Caco-2 (cell line): ENCODE measurements around the gene PRR13. TPM values are rescaled to one million over a fixed set of nuclear protein-coding genes. Genes with fewer than 3 reads are reported as not detected.
A peak's percentile ranks its signal among the peaks of the same experiment; 100 is the strongest.

Experiments
- BruUV-seq: library from RNA; stranded (reverse); fragments of 400-500 nt; replicated peaks from 2 replicates; lab custom pipeline; 2021; lab: Mats Ljungman, UMichigan
- CTCF ChIA-PET: fragments of 300-600 bp; sonication (Branson Sonifier 250); formaldehyde crosslinking; loops from one replicate; lab custom pipeline; 2022; ENCODE audit warnings: antibody characterized with exemption; lab: Charles Lee
- POLR2A ChIA-PET: fragments of 300-600 bp; sonication (Branson Sonifier 250); formaldehyde crosslinking; loops from one replicate; lab custom pipeline; 2022; ENCODE audit warnings: antibody characterized with exemption; lab: Charles Lee
- DNase-seq, 2 experiments: peaks; one replicate each; pipeline versions ENCODE4 v3.0.0 to v3.0.0-alpha.2; 2020 to 2022
- H3K27me3 ChIP-seq: replicated peaks from 2 replicates; pipeline ENCODE4 v1.6.0; 2011; ENCODE audit warnings: low read length; ENCODE audit not compliant: control insufficient read depth, insufficient read depth
- H3K36me3 ChIP-seq: 2 replicates; pipeline ENCODE4 v1.5.1; 2011; ENCODE audit warnings: low read length; ENCODE audit not compliant: control insufficient read depth, insufficient read depth
- H3K4me1 ChIP-seq: fragments of 250-450 bp; sonication (Bioruptor Pico); 2 replicates; pipeline ENCODE4 v1.5.1; 2020; ENCODE audit warnings: mild to moderate bottlenecking
- H3K4me3 ChIP-seq: 2 replicates; pipeline ENCODE4 v1.5.1; 2011; ENCODE audit warnings: low read depth, mild to moderate bottlenecking, control low read depth, low read length
- H3K9me3 ChIP-seq: fragments of 250-450 bp; sonication (Bioruptor Pico); 2 replicates; pipeline ENCODE4 v1.5.1; 2020; ENCODE audit warnings: mild to moderate bottlenecking, moderate library complexity
- H3K27ac Mint-ChIP-seq: one replicate; pipeline ENCODE4 v1.8.0; 2022; ENCODE audit warnings: mixed read lengths; ENCODE audit not compliant: unreplicated experiment
- H3K27me3 Mint-ChIP-seq: one replicate; pipeline ENCODE4 v1.8.0; 2022; ENCODE audit warnings: mixed read lengths; ENCODE audit not compliant: insufficient read depth, unreplicated experiment
- H3K36me3 Mint-ChIP-seq: one replicate; pipeline ENCODE4 v1.8.0; 2022; ENCODE audit warnings: mild to moderate bottlenecking, mixed read lengths; ENCODE audit not compliant: insufficient read depth, unreplicated experiment
- H3K4me1 Mint-ChIP-seq: one replicate; pipeline ENCODE4 v1.8.0; 2022; ENCODE audit warnings: low read depth, mixed read lengths; ENCODE audit not compliant: unreplicated experiment
- H3K4me3 Mint-ChIP-seq: one replicate; pipeline ENCODE4 v1.8.0; 2022; ENCODE audit warnings: mild to moderate bottlenecking, moderate library complexity, mixed read lengths; ENCODE audit not compliant: unreplicated experiment
- H3K9me3 Mint-ChIP-seq: one replicate; pipeline ENCODE4 v1.8.0; 2022; ENCODE audit warnings: mixed read lengths; ENCODE audit not compliant: unreplicated experiment
- CTCF ChIP-seq, 2 experiments: fragments of 200-600 bp in 1 of 2; IDR thresholded peaks; 1 replicate in 1 of 2; 2 replicates in 1 of 2; pipeline versions ENCODE4 v1.5.1 to v1.8.0; 2011 to 2022; ENCODE audit warnings: antibody characterized with exemption in 1 of 2, control low read depth in 1 of 2, inconsistent platforms in 1 of 2, low read depth in 1 of 2, low read length in 1 of 2, mild to moderate bottlenecking in 1 of 2, moderate library complexity in 1 of 2; ENCODE audit not compliant: insufficient read depth in 1 of 2, severe bottlenecking in 1 of 2, unreplicated experiment in 1 of 2
- intact Hi-C: fragments of 100-400 bp; cut with micrococcal nuclease; formaldehyde crosslinking; loops from one replicate; pipeline ENCODE4 v1.10.0; 2022; ENCODE audit not compliant: unreplicated experiment
- total RNA-seq: library from RNA; stranded (reverse); gene quantifications from 2 replicates; pipeline ENCODE4 v1.2.3, GENCODE V29; 2022

The PRR13 gene
- total RNA-seq, 1 experiment from 2014 or later = 400 TPM

DNA sequence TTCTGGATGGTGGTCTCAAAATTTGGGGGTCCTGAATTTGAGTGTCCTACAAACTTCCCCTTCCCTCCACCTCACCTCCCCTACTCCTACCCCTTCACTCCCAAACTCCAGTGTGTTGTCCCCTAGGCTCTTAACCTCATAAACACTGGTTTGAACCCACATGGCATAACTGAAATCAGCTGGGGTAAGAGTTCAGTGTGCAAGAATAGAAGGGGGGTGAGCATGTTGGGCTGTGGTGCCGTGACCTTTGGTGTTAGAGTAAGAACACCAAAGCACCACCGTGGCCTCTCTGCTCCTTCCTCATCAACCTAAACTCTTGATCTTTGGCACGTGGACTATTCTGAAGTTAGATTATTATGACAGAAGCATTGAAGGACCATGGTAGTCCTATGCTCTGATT, 21.4 kb downstream of the PRR13 start:
- no peak for TF ChIP-seq CTCF (IDR thresholded peaks at IDR 0.05; ENCODE audit: insufficient read depth in 1 of 2, low read depth in 1 of 2, low read length in 1 of 2, severe bottlenecking in 1 of 2, unreplicated experiment in 1 of 2)
- Mint-ChIP-seq H3K27me3 (no peaks in the 10 kb centered on the region), H3K4me3 (no peak overlapping the region), H3K4me1 (peaks cover 25% of the 10 kb centered on the region), H3K36me3 (peaks cover 100% of the 10 kb centered on the region), H3K27ac (no peak overlapping the region), H3K9me3 (no peaks in the 10 kb centered on the region)
- H3K27me3 ChIP-seq = no peaks in the 10 kb centered on the region
- intact Hi-C loops = no loop called here
- H3K36me3 ChIP-seq = peaks cover 21% of the 10 kb centered on the region
- CTCF ChIA-PET = no interaction called here
- H3K9me3 ChIP-seq = no peaks in the 10 kb centered on the region
- H3K4me3 ChIP-seq = no peak overlapping the region
- no peaks in the 10 kb centered on the region for H3K4me1 ChIP-seq
- no peak for DNase-seq
- POLR2A ChIA-PET = no interaction called here
- no TSS peak for BruUV-seq

- ChIA-PET POLR2A (interaction anchor here (0.6 to 1.0 kb wide), 2 partner anchors 37 to 212 kb away, joined by 3 read pairs; partner anchors contain the start of gene TARBP2), CTCF (interaction anchor here (0.6 kb wide), 1 partner anchor 45 kb away, joined by 3 read pairs; no protein-coding TSS in a partner anchor)
- TF ChIP-seq CTCF (IDR thresholded peaks at IDR 0.05; ENCODE audit: insufficient read depth in 1 of 2, low read depth in 1 of 2, low read length in 1 of 2, severe bottlenecking in 1 of 2, unreplicated experiment in 1 of 2) = no peak
- no peak for DNase-seq
- Mint-ChIP-seq H3K4me3 (no peak overlapping the region), H3K27ac (peak overlapping the region; percentile 60), H3K27me3 (no peaks in the 10 kb centered on the region), H3K9me3 (no peaks in the 10 kb centered on the region), H3K4me1 (peaks cover 25% of the 10 kb centered on the region), H3K36me3 (peaks cover 100% of the 10 kb centered on the region)
- Histone ChIP-seq H3K9me3 (no peaks in the 10 kb centered on the region), H3K36me3 (peaks cover 21% of the 10 kb centered on the region), H3K27me3 (no peaks in the 10 kb centered on the region), H3K4me3 (no peak overlapping the region), H3K4me1 (no peaks in the 10 kb centered on the region)
- intact Hi-C loops = no loop called here
- no TSS peak for BruUV-seq
Measured at GRCh38 chr12:53463802-53464560, 22.4 kb downstream of the PRR13 start.

- H3K27ac Mint-ChIP-seq = no peak overlapping the region
Measured at GRCh38 chr12:53464685-53465418, 23.3 kb downstream of the PRR13 start.

More at GRCh38 chr12:53464685-53465418, 23.3 kb downstream of the PRR13 start:
- no peak for TF ChIP-seq CTCF (IDR thresholded peaks at IDR 0.05; ENCODE audit: insufficient read depth in 1 of 2, low read depth in 1 of 2, low read length in 1 of 2, severe bottlenecking in 1 of 2, unreplicated experiment in 1 of 2)
- DNase-seq = peak in 1 of 2 experiments; percentile 22
- intact Hi-C loops = loop anchor here (1.0 kb wide), 1 partner anchor 43 kb away; no protein-coding TSS in a partner anchor
- no peaks in the 10 kb centered on the region for H3K9me3 ChIP-seq
- no peaks in the 10 kb centered on the region for H3K27me3 Mint-ChIP-seq
- peaks cover 25% of the 10 kb centered on the region for H3K4me1 Mint-ChIP-seq
- H3K27me3 ChIP-seq = no peaks in the 10 kb centered on the region
- H3K36me3 ChIP-seq = peaks cover 21% of the 10 kb centered on the region
- POLR2A ChIA-PET = interaction anchor here (0.6 to 1.0 kb wide), 3 partner anchors 8 to 211 kb away, joined by 3 to 9 read pairs (median 3); partner anchors contain the start of gene TARBP2
- no peak overlapping the region for H3K4me3 Mint-ChIP-seq
- H3K4me3 ChIP-seq = no peak overlapping the region
- no TSS peak for BruUV-seq
- CTCF ChIA-PET = interaction anchor here (0.6 to 1.1 kb wide), 2 partner anchors 29 to 44 kb away, joined by 3 to 5 read pairs; no protein-coding TSS in a partner anchor
- H3K9me3 Mint-ChIP-seq = no peaks in the 10 kb centered on the region
- no peaks in the 10 kb centered on the region for H3K4me1 ChIP-seq
- peaks cover 100% of the 10 kb centered on the region for H3K36me3 Mint-ChIP-seq
